Amygdala (tissue), 56 donors: ENCODE measurements around the gene SETD7.

Experiments used
- DNase-seq, 56 donors: peaks; one replicate each; lab custom pipeline; 2025; lab: John Stamatoyannopoulos, UW

The SETD7 gene

GRCh38 chr4:139521754-139522401, 34.1 kb downstream of the SETD7 start:
- DNase-seq, result peak in 15 of 56 donors; percentile 13 to 54 (median 40)

- DNase-seq, result no peak
Measured at GRCh38 chr4:139515531-139515958, 40.5 kb downstream of the SETD7 start.

GRCh38 chr4:139514382-139515059, 41.5 kb downstream of the SETD7 start:
- DNase-seq, result no peak

GRCh38 chr4:139511320-139511719, 44.7 kb downstream of the SETD7 start:
- no peak for DNase-seq

GRCh38 chr4:139509727-139510410, 46.1 kb downstream of the SETD7 start:
- DNase-seq, result peak in 17 of 56 donors; percentile 3 to 54 (median 21)

- DNase-seq, result no peak
Measured at GRCh38 chr4:139508581-139509237, 47.3 kb downstream of the SETD7 start.

- DNase-seq, result no peak
Measured at GRCh38 chr4:139506774-139507173, 49.2 kb downstream of the SETD7 start.

- DNase-seq, result no peak
Measured at GRCh38 chr4:139503622-139504166, 52.3 kb downstream of the SETD7 start.

GRCh38 chr4:139501927-139502899, 53.8 kb downstream of the SETD7 start:
- no peak for DNase-seq

GRCh38 chr4:139501527-139501926, 54.5 kb downstream of the SETD7 start:
- DNase-seq, result no peak

GRCh38 chr4:139501117-139501516, 54.9 kb downstream of the SETD7 start:
- DNase-seq, result no peak

- no peak for DNase-seq
Measured at GRCh38 chr4:139499186-139499585, 56.8 kb downstream of the SETD7 start.

- DNase-seq, result no peak
Measured at GRCh38 chr4:139493176-139493575, 62.8 kb downstream of the SETD7 start.

- DNase-seq, result no peak
Measured at GRCh38 chr4:139492429-139492828, 63.6 kb downstream of the SETD7 start.

GRCh38 chr4:139489638-139490037, 66.4 kb downstream of the SETD7 start:
- no peak for DNase-seq

GRCh38 chr4:139488442-139488841, 67.6 kb downstream of the SETD7 start:
- DNase-seq, result no peak

GRCh38 chr4:139484783-139485311, 71.2 kb downstream of the SETD7 start:
- DNase-seq, result no peak

- peak in 8 of 56 donors; percentile 4 to 48 (median 9) for DNase-seq
Measured at GRCh38 chr4:139483000-139483399, 73.0 kb downstream of the SETD7 start.

- DNase-seq, result no peak
Measured at GRCh38 chr4:139481465-139481864, 74.6 kb downstream of the SETD7 start.
